ENCODE data around the gene MRPL1.
"Not testable (repeated sequence)": the region's sequence is repeated elsewhere in the genome, so short reads cannot be mapped to it uniquely, and the experiment has no call there.

Gene MRPL1

GRCh38 chr4:77852892-77853495 lies 9.6 kb upstream of the MRPL1 start:
- FAIRE-seq: no peak

- no peak for FAIRE-seq
Measured at GRCh38 chr4:77854431-77855111, 8.1 kb upstream of the MRPL1 start.

- no peak for FAIRE-seq
Measured at GRCh38 chr4:77856152-77856551, 6.5 kb upstream of the MRPL1 start.

DNA sequence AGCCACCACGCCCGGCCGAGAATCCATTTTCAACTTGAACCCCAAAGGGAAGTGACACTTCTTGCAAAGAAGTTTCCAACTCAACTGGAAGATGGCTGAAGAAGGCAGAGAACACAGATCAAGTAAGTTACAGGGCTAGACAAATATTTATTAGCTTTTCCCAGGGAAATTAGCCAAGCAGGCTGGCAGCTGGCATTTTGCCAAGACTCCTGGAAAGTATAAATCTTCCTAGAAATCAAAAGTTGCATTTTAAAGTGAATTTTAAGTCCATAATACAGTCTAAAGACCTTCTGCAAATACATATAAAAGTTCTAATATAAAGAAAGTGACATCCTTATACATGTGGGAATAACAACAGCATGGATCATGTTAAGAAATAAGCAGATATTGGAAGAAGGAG lies 3.4 kb upstream of the MRPL1 start:
- no peak for FAIRE-seq

- no peak for FAIRE-seq
Measured at GRCh38 chr4:77861495-77861894, 1.1 kb upstream of the MRPL1 start.

DNA sequence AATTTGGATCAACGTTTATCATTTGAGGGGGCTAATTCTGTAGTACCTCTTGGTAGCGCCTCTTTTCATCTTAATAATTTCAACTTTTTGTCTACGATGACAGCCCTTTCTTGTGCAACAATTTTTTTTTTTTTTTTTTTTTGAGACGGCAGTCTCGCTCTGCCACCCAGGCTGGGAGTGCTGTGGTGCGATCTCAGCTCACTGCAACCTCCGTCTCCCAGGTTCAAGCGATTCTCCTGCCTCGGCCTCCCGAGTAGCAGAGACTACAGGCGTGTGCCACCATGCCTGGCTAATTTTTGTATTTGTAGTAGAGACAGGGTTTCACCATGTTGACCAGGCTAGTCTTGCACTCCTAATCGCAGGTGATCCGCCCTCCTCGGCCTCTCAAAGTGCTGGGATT lies 711 bp downstream of the MRPL1 start:
- FAIRE-seq: not testable (repeated sequence)

GRCh38 chr4:77865259-77865658 lies 2.6 kb downstream of the MRPL1 start:
- FAIRE-seq: no peak

DNA sequence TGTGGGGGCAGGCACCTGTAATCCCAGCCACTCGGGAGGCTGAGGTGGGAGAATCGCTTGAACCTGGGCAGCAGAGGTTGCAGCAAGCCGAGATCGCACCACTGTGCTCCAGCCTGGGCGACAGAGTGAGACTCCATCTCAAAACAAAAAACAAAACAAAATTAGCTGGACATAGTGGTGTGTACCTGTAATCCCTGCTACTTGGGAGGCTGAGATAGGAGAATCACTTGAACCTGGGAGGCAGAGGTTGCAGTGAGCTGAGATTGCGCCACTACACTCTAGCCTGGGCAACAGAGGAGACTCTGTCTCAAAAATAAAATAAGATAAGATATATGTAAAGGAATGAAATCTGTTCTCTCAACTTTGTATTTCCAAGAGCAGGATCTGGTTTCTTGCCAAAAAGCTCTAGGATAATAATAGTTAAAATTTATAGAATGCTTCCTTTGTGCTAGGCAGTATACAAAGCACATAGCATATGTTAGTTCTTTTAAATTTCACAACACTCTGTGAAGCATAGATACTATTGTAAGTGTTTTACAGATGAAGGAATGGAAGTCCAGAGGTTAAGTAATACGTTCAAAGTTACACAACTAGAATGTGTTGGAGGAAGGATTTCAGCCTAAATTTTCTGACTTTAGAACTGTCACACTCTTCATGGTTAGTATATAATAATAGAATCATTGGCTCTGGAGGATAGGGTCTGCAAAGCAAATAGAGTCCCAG lies 10.3 kb downstream of the MRPL1 start:
- no peak for FAIRE-seq

DNA sequence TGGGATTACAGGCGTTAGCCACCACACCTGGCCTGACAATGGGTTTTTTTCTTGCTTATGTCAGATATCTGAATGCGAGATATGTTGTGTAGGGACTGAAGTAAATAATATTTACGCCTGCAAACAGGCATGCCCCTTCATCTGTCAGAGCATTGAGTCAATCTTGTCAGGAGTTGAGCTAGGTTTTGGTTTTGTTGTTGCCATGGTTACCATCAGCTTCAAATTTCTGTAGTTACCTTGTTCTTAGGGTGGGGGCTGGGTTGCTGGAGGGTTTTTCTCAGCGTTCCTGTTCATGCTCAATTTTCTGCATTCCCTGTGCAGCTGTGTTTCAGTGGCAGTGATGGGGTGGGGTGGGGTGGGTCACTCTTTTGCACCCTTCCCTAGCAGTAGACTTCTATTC lies 14.5 kb downstream of the MRPL1 start:
- no peak for FAIRE-seq

DNA sequence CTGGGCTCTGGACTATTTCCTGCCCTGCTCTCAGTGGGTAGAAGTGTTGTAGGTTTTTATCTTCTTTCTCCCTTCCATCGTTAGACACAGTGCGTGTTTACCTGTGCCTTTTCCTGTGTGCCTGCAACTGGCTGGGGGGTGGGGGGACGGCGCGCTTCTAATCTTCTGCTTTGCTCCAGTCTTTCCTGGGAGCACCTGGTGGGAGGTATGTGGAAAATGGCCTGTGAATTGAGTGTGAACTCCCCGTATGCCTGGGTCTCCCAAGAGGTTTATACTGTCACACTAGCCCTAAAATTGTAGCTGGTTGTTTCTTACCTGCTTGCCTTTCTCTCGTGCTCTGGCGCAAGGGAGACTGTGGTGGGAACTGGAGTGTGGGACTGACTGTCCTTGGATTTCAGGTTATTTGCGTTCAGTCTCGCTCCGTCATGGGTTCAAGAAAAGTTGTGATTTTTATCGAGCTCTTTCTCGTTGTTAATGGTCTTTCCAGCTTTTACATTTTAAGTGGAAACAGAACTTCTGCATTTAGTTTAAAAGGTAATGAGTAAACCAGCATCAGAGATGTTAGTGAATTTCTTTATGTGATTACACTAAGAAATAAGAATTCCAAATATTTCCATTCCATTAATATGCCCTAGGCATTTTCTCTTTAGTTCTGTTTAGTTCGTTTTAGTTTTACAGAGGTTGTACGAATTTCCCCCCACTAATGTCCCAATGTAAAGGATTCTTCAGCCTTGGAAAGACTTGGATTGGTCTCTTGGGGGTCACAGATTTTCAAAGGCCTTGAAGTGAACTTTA lies 15.3 kb downstream of the MRPL1 start:
- no peak for FAIRE-seq

GRCh38 chr4:77880784-77881183 lies 18.2 kb downstream of the MRPL1 start:
- FAIRE-seq: no peak

GRCh38 chr4:77881460-77882295 lies 19.0 kb downstream of the MRPL1 start:
- FAIRE-seq: no peak

GRCh38 chr4:77893451-77893850 lies 30.8 kb downstream of the MRPL1 start:
- FAIRE-seq: no peak

GRCh38 chr4:77899607-77900006 lies 37.0 kb downstream of the MRPL1 start:
- no peak for FAIRE-seq

DNA sequence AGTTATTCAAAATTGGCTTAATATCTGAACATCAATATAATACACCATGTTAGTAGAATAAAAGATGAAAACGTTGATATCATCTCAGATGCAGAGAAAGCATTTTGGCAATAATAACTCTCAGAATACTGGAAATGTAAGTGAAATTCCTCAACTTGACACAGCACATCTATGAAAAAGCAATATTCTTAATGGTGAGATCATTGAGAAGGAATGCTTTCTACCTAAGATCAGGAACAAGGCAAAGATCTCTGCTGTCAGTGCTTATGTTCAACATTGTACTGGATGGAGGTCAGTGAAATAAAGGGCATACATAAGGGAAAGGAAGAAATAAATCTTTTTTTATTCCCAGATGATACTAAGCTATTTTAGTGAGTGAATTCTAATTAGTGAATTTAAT lies 40.6 kb downstream of the MRPL1 start:
- no peak for FAIRE-seq

DNA sequence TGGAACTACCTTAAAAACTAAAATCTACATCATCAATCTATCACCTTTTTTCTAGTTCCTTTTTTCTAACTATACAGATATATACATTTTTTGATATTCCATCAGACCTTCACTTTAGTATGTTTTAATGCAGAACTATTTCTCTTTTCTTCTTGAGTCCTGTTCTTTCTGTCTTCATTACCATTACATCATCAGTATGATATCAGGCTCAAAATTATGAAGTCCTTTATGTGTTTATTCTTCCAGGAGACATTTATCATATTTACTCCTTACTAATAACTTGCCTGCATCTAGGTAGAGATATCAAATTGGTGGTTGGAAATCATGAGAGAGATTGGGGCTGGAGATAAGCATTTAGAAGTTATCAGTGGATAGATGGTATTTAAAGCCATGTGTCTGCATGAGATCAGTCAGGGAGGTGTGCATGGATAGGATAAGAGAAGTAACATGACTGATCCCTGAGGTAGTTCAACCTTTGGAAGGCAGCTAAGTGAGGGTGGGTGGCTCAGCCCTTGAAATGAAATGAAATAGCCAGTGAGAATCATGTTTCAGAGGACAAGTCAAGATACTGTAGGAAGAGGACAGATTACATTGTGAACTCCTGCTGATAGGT lies 43.1 kb downstream of the MRPL1 start:
- no peak for FAIRE-seq

DNA sequence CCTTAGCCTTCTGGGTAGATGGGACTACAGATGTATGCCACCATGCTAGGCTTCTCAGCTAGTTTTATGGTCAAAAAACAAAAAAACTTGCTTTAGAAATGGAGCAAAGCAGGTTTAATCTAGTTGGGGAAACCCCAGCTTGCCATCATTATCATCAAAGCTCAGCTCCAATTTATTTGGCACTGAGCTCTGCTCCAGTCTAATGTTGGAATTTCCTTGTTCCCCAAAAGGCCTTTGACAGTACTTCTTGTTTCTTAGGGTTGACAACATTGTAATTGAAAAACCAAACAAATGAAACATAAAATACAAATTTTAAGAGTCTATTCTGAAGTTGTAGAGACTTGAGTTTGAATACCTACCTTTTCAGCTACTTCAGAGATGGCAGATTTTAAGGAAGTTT lies 48.0 kb downstream of the MRPL1 start:
- no peak for FAIRE-seq

GRCh38 chr4:77911091-77911490 lies 48.5 kb downstream of the MRPL1 start:
- no peak for FAIRE-seq

DNA sequence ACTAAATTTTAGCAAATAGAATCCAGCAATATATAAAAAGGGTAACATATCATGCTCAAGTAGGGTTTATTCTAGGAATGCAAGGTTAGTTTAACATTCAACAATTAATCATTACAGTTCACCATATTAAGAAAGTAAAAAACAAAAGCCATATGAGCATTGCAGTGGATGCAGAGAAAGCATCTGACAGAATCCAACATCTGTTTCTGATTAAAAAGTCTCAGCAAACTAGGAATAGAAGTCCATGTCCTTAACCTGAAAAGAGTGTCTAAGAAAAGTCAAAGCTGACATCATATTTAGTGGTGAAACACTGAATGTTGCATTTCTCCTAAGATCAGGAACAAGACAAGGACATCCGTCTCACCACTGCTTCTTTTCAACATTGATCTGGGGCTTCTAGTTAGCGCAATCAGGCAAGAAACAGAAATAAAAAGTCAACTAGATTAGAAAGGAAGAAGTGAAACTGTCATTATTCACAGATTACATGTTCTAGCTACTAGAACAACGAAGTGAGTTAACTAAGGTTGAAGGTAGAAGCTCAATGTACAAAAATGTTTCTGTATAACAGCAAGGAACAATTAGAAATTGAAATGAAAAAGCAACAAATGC lies 49.3 kb downstream of the MRPL1 start:
- FAIRE-seq: no peak

DNA sequence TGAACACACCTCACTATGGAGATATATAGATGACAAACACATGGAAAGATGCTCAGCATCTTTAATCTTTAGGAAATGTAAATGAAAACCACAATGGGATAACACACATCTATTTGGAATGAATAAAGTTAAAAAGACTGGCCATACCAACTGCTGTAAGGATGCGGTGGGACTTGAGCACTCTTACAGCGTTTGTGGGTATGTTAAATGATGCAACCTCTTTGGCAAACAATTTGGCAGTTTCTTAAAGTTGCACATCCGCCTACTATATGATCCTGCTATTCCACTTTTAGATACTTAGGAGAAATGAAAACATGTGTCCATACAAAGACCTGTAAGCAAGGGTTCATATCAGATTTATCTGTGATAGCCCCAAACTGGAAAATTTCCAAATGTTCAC lies 50.7 kb downstream of the MRPL1 start:
- no peak for FAIRE-seq

- FAIRE-seq: no peak
Measured at GRCh38 chr4:77917075-77917474, 54.4 kb downstream of the MRPL1 start.

DNA sequence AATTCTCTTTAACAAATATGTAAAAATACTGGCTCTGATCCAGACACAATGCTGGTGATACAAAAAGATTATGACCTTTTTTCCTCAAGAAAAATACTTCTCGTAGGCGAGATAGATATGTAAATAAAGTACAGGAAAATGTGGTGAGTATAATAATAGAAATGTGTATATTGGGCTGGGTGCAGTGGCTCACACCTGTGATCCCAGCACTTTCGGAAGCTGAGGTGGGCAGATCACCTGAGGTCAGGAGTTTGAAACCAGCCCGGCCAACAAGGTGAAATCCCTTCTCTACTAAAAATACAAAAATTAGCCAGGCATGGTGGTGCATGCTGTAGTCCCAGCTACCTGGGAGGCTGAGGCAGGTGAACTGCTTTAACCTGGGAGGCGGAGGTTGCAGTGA lies 55.0 kb downstream of the MRPL1 start:
- FAIRE-seq: no peak
